ENCODE measurements around the gene SASH1. TPM values are rescaled to one million over a fixed set of nuclear protein-coding genes. Genes with fewer than 3 reads are reported as not detected.

The SASH1 gene
- total and polyA plus RNA-seq, 2 experiments from 2014 or later, result 69.1 to 99.0 TPM

DNA sequence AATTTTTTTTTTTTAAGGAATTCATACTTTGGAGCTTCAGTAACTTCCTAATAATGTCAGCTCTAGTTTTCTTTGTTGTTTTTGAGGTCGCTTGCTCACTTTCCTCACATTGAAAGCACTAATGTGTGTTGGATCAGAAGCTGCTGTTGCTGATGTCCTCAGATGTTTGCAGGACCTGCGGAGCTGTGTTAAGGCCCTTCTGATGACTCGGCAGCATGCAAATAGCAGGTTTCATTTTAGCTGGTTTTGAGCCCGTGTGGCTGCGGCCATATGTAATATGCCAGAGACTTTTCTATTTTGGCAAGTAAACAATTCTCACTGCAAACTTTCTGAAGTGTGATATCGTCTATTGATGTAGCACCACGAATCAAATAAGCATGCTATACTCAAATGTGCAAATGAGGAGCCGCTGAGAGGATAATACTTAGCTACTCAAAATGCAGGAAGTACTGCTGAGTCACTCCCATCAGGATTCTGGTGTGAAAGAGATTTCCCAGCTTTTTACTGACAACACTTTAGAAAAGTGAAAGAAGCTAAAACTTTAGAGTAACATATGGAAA lies 187.8 kb downstream of the SASH1 start:
- TF ChIP-seq EZH2 (IDR thresholded peaks at IDR 0.05; ENCODE audit: insufficient read depth, poor library complexity, severe bottlenecking) (no peak), EZH2phosphoT487 (IDR thresholded peaks at IDR 0.05; ENCODE audit: insufficient read depth, low read depth) (0 out of 2 replicates have a peak, but pooled peaks have one; percentile 21)
- no peaks in the 10 kb centered on the region for H4K20me1 ChIP-seq (ENCODE audit: insufficient read depth)
- peaks cover 66% of the 10 kb centered on the region for H3K4me1 ChIP-seq (ENCODE audit: insufficient read depth)
- WGBS, 2 experiments (ENCODE audit: low coverage in 1 of 2, low lambda C conversion rate in 2 of 2, missing lambda C conversion rate in 2 of 2), result 0 to 1% methylated on average over 8 of the region's 8 CpGs
- H3K4me3 ChIP-seq, result peak overlapping the region; percentile 52
- H3F3A ChIP-seq (ENCODE audit: insufficient read depth), result peaks cover 90% of the 10 kb centered on the region
- no peak overlapping the region for H2AFZ ChIP-seq
- H3K9ac ChIP-seq, result peak overlapping the region; percentile 82
- H3K9me3 ChIP-seq (ENCODE audit: low read depth), result no peaks in the 10 kb centered on the region
- in situ Hi-C loops (cut with MboI), result no loop called here
- peaks cover 74% of the 10 kb centered on the region for H3K36me3 ChIP-seq (ENCODE audit: low read depth)
- peak; percentile 95 for DNase-seq
- peak overlapping the region; percentile 100 for H3K27ac ChIP-seq
- no peaks in the 10 kb centered on the region for H3K9me2 ChIP-seq (ENCODE audit: insufficient read depth)
- peaks cover 49% of the 10 kb centered on the region for H3K79me2 ChIP-seq (ENCODE audit: insufficient read depth)
- no peaks in the 10 kb centered on the region for H3K27me3 ChIP-seq (replicated peaks; ENCODE audit: insufficient read depth)
- H3K4me2 ChIP-seq (ENCODE audit: unreplicated experiment), result peak overlapping the region; percentile 85

- Histone ChIP-seq H3K79me2 (ENCODE audit: insufficient read depth) (peaks cover 49% of the 10 kb centered on the region), H3K4me3 (peak overlapping the region; percentile 52), H4K20me1 (ENCODE audit: insufficient read depth) (no peaks in the 10 kb centered on the region), H3K4me2 (ENCODE audit: unreplicated experiment) (peak overlapping the region; percentile 85), H2AFZ (no peak overlapping the region), H3K27me3 (replicated peaks; ENCODE audit: insufficient read depth) (no peaks in the 10 kb centered on the region), H3K9ac (peak overlapping the region; percentile 82), H3F3A (ENCODE audit: insufficient read depth) (peaks cover 91% of the 10 kb centered on the region), H3K27ac (peak overlapping the region; percentile 100), H3K36me3 (ENCODE audit: low read depth) (peaks cover 77% of the 10 kb centered on the region), H3K4me1 (ENCODE audit: insufficient read depth) (peaks cover 65% of the 10 kb centered on the region), H3K9me3 (ENCODE audit: low read depth) (no peaks in the 10 kb centered on the region), H3K9me2 (ENCODE audit: insufficient read depth) (no peaks in the 10 kb centered on the region)
- DNase-seq, result peak; percentile 24
- in situ Hi-C loops (cut with MboI), result no loop called here
- WGBS, 2 experiments (ENCODE audit: low coverage in 1 of 2, low lambda C conversion rate in 2 of 2, missing lambda C conversion rate in 2 of 2), result 84 to 91% methylated on average over 4 of the region's 4 CpGs
- TF ChIP-seq EZH2phosphoT487 (IDR thresholded peaks at IDR 0.05; ENCODE audit: insufficient read depth, low read depth) (no peak), EZH2 (IDR thresholded peaks at IDR 0.05; ENCODE audit: insufficient read depth, poor library complexity, severe bottlenecking) (no peak)
Observed at GRCh38 chr6:148530976-148531375, 188.3 kb downstream of the SASH1 start.

DNA sequence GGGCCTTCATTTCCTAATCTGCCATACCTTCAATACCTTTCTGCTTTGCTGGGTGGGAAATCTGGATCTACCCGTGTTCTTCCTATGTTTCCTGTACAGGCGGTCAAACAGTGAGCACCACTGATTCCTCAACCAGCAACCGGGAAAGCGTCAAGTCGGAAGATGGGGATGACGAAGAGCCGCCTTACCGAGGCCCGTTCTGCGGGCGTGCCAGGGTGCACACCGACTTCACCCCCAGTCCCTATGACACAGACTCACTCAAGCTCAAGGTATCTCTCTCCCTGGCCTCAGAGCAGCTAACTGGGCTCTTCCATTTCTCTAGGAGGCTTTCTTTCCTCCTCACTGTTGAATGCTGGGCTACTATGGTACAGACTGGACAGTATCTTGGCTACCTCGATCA lies 190.1 kb downstream of the SASH1 start:
- H3K27ac ChIP-seq, result peak overlapping the region; percentile 100
- DNase-seq, result no peak
- no peak for TF ChIP-seq EZH2 (IDR thresholded peaks at IDR 0.05; ENCODE audit: insufficient read depth, poor library complexity, severe bottlenecking)
- in situ Hi-C loops (cut with MboI), result no loop called here
- no peaks in the 10 kb centered on the region for H3K27me3 ChIP-seq (replicated peaks; ENCODE audit: insufficient read depth)
- peaks cover 62% of the 10 kb centered on the region for H3K4me1 ChIP-seq (ENCODE audit: insufficient read depth)
- no peaks in the 10 kb centered on the region for H4K20me1 ChIP-seq (ENCODE audit: insufficient read depth)
- no peak overlapping the region for H3K4me2 ChIP-seq (ENCODE audit: unreplicated experiment)
- H3K79me2 ChIP-seq (ENCODE audit: insufficient read depth), result peaks cover 55% of the 10 kb centered on the region
- 93 to 96% methylated on average over 13 of the region's 13 CpGs for WGBS, 2 experiments (ENCODE audit: low coverage in 1 of 2, low lambda C conversion rate in 2 of 2, missing lambda C conversion rate in 2 of 2)
- no peak overlapping the region for H2AFZ ChIP-seq
- H3K9me2 ChIP-seq (ENCODE audit: insufficient read depth), result no peaks in the 10 kb centered on the region
- H3K9ac ChIP-seq, result no peak overlapping the region; the same call in 1 of the 2 replicates
- peaks cover 74% of the 10 kb centered on the region for H3K36me3 ChIP-seq (ENCODE audit: low read depth)
- no peak overlapping the region for H3K4me3 ChIP-seq
- H3K9me3 ChIP-seq (ENCODE audit: low read depth), result no peaks in the 10 kb centered on the region
- H3F3A ChIP-seq (ENCODE audit: insufficient read depth), result peaks cover 91% of the 10 kb centered on the region

DNA sequence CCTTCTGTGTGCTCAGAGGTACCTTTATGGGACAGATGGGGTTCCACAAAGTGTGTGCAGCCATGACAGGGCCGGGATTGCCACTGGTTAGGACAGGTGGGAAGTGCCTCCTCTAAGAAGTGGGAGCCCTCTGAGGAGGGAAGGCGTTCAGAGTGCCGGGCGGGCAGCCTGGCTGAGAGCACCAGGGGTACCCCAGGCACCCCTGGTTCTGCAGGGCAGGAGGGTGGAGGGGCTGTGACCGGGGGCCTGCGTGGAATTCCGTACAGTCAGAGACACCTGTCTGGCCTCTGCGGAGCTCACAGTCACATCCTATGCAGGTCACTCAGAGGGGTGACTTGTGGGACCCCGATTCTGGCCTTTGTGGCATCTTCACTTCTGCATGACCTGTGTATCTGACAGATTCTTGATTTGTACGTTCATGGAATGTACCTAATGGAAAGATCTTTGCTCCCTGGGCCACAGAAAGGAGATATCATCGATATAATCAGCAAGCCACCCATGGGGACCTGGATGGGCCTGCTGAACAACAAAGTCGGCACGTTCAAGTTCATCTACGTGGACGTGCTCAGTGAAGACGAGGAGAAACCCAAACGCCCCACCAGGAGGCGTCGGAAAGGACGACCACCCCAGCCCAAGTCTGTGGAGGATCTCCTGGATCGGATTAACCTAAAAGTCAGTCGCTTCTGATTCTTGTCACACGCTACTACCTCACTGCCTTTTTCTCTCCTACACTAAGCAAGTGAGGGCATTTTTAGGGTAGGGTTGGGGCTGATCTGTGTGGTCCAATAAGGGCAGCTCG lies 190.9 kb downstream of the SASH1 start:
- H3F3A ChIP-seq (ENCODE audit: insufficient read depth), result peaks cover 86% of the 10 kb centered on the region
- no peak overlapping the region for H3K4me2 ChIP-seq (ENCODE audit: unreplicated experiment)
- 93 to 94% methylated on average over 23 to 24 of the region's 24 CpGs for WGBS, 2 experiments (ENCODE audit: low coverage in 1 of 2, low lambda C conversion rate in 2 of 2, missing lambda C conversion rate in 2 of 2)
- H3K27ac ChIP-seq, result peak overlapping the region; percentile 100; the same call in 1 of the 2 replicates
- H2AFZ ChIP-seq, result no peak overlapping the region
- H3K9ac ChIP-seq, result no peak overlapping the region
- H4K20me1 ChIP-seq (ENCODE audit: insufficient read depth), result no peaks in the 10 kb centered on the region
- H3K79me2 ChIP-seq (ENCODE audit: insufficient read depth), result peaks cover 50% of the 10 kb centered on the region
- no peak for TF ChIP-seq EZH2 (IDR thresholded peaks at IDR 0.05; ENCODE audit: insufficient read depth, poor library complexity, severe bottlenecking)
- no peak for TF ChIP-seq EZH2phosphoT487 (IDR thresholded peaks at IDR 0.05; ENCODE audit: insufficient read depth, low read depth)
- no peaks in the 10 kb centered on the region for H3K9me2 ChIP-seq (ENCODE audit: insufficient read depth)
- no peaks in the 10 kb centered on the region for H3K27me3 ChIP-seq (replicated peaks; ENCODE audit: insufficient read depth)
- no peak overlapping the region for H3K4me3 ChIP-seq
- DNase-seq, result no peak
- peaks cover 66% of the 10 kb centered on the region for H3K36me3 ChIP-seq (ENCODE audit: low read depth)
- in situ Hi-C loops (cut with MboI), result no loop called here
- no peaks in the 10 kb centered on the region for H3K9me3 ChIP-seq (ENCODE audit: low read depth)
- peaks cover 70% of the 10 kb centered on the region for H3K4me1 ChIP-seq (ENCODE audit: insufficient read depth)

Data from GM23248 (cell line).